Stimulated activated CD8-positive, alpha-beta memory T cell treated with anti-CD3 and anti-CD28 coated beads, Interleukin-2, amount 100 ng/mL, for 48 hours (primary cell): Measurements from ENCODE around the gene C17orf67.

Source experiments
- DNase-seq, 2 donors: peaks; one replicate each; pipeline ENCODE4 v3.0.0-alpha.2; 2020; ENCODE audit warnings: low read depth in 2 of 2

Gene C17orf67, protein sequence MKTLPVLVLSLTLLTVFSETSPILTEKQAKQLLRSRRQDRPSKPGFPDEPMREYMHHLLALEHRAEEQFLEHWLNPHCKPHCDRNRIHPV

GRCh38 chr17:56833809-56834379, at the start of gene C17orf67, which contains the start of gene DGKE:
TSS of gene C17orf67 (minus strand) at chr17:56833920. CDS start at chr17:56815810, 18,110 bp downstream.
TSS of gene DGKE (plus strand) at chr17:56834151. CDS start at chr17:56834796, 645 bp downstream.
- DNase-seq: peak; percentile 98 to 99

DNA sequence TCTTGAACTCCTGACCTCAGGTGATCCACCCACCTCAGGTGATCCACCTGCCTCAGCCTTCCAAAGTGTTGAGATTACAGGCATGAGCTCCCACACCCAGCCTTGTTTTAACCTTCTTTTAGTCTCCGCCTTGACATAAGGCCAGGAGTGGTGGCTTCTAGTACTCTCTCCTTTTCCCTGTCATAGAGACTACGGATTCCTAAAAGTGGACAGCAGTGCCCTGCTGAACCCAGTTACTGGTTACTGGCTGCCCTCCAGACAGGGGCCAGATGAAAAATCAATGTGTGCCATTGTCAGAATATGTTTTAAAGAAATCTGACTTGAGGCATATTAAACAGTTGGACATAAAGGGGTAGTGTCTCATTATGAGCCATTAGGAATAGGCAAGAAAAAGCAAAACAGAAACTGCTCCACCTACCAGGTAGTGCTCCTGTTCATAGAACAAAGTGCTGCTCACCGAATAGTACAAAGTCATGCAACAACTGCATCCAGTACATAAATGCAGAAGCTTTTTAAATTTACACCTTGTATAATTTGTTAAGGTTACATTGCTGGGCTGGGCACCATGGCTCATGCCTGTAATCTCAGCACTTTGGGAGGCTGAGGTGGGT, 48.1 kb upstream of the C17orf67 start:
- no peak for DNase-seq

DNA sequence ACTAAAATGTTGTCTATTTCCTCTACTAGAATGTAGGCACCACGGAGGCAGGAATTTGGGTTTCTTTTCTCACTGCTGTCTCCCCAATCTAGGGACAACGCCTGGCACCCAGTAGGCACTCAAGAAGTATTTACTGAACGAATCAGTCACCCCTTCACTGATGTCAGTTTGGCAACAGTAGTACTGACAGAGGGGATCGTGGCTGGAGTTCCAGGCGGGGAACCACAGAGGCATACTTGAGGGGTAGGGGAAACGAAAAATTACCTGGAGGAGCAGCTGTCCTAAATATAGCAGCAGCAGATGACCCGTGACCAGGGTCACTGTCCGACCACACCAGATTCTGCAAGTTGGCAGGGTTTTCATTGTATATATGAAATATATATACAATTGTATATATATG, 46.9 kb upstream of the C17orf67 start:
- DNase-seq: no peak

- no peak for DNase-seq
Observed at GRCh38 chr17:56880133-56880532, 46.4 kb upstream of the C17orf67 start.

- DNase-seq: no peak
Observed at GRCh38 chr17:56879280-56879679, 45.6 kb upstream of the C17orf67 start.

DNA sequence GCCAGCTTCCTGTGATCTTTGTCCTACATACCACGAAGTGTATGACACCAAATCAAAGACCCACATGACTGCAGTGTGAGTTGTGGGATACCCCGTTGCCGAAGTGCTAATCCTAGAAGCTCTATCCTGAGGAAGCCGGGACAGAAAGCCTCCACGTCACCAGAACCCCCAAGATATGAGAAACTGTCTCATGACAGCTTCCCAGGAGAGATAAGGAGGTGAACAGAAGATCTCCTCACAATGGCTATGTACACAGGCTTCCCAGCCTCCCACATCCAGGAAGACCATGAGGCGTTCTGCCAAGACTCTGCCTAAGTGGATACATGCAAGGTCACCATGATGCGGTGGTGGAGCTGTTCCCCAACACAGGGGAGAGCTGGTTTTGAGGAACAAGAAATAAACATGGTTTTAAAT, 43.1 kb upstream of the C17orf67 start:
- DNase-seq: no peak

- no peak for DNase-seq
Observed at GRCh38 chr17:56870081-56870651, 36.4 kb upstream of the C17orf67 start.

DNA sequence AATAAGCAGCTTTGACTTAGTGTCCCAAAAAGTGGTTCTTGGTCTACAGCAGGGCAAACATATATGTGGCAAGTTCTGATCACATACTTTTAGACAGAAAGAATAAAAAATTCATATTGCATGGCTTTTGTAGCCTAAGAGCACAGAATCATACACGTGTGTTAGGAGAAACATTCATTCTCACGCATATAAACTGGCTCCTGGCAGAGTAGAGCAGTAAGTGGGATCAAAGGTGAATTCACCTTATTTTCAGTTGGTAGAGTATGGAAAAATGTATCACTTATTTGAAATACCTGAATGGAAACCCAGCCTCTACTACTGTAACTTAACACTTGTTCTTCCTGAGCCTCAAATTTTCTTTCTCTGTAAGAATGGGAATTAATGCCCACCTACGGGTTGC, 35.0 kb upstream of the C17orf67 start:
- no peak for DNase-seq

GRCh38 chr17:56867948-56868376, 34.2 kb upstream of the C17orf67 start:
- DNase-seq: no peak

DNA sequence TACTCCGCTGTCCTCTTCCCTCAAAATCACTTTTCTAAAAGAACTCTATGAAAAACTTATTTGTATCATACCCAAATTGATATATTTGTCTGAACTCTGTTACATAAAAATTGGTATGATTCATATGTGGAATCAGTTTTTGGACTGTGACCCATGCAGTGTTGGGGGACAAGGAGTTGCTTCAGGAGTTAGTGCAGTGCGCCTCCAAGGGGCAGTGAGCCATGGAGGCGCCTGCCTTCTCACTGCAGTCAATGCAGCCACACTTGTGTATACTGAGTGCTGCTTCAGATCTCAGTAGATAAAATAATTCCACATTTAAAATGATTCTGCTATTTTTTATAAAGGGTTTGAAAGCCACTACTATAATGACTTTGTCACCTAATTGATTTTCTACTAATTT, 32.8 kb upstream of the C17orf67 start:
- DNase-seq: no peak

GRCh38 chr17:56866076-56866475, 32.4 kb upstream of the C17orf67 start:
- DNase-seq: no peak

GRCh38 chr17:56863974-56864373, 30.3 kb upstream of the C17orf67 start:
- DNase-seq: no peak

GRCh38 chr17:56861899-56862298, 28.2 kb upstream of the C17orf67 start:
- DNase-seq: no peak

DNA sequence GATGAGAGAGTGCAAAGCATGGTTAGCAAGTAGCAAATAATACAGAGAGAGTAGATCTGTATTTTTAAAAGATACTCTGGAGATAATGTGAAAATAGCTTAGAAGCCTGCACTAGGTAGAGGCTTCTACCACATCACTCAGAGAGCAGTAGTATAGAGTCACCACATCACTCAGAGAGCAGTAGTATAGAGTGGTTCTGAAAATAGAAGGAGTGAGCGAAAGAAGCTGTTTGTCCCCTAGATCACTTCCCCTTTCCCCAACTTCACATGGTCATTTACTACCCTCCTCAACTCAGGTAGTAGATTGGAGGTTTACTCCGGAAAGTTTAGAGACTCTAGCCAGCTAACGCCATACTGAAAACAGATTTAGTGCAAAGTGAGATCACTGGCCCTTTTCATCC, 17.3 kb upstream of the C17orf67 start:
- DNase-seq: no peak

- DNase-seq: no peak
Observed at GRCh38 chr17:56850591-56850990, 16.9 kb upstream of the C17orf67 start.

DNA sequence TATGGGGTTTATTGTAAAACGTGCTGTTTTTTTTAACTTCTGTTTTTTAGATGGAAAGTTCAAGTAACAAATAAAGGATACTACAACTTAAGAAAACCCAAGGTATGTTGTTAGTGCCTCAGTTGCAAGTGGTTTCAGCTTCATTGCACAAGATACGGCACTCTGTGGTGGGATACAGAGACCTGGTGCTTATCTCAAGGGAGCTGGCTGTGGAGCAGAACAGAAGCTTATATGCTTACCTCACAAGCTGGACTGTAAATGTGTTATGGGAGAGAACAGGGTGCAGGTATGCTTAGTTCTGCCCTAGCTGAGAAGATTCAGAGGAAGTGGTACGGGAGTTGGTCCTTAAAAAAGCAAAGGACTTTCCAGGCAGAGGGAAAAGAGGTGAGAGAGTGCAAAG, 15.4 kb upstream of the C17orf67 start:
- no peak for DNase-seq

GRCh38 chr17:56847106-56847505, 13.4 kb upstream of the C17orf67 start:
- DNase-seq: no peak

DNA sequence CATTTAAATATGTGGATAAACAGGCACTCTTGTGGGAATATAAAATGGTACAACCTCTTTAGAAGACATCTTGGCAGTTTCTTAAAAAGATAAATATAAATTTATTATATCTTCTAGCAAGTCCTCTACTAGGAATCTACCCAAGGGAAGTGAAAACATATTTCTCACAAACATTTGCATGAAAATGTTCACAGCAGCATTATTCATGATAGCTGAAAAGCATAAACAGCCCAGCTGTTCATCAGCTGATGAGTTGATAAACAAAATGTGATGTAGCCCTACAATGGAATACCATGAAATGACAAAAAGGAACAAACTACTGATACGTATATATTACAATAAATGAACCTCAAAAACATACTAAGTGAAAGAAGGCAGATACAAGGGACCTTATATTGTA, 12.2 kb upstream of the C17orf67 start:
- no peak for DNase-seq

DNA sequence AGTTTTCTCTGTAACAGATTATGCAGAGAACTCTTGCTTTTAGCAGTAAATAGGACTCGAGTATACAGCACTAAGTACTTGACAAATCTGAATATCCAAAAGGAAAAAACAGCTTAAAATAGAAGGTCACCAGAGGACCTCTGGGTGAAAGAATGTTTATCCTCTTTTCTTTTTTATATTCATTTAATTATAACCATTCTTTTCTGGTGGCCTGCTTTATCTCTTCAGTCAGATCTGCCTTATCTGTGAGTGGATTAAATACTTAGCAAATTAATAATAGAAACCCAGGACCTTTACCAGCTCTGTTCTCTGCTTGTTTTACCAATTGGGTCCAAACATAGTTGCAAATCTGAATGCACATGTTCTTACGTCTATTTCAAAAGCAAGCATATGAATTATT, 8.9 kb upstream of the C17orf67 start:
- no peak for DNase-seq

- DNase-seq: no peak
Observed at GRCh38 chr17:56838687-56839086, 5.0 kb upstream of the C17orf67 start.

DNA sequence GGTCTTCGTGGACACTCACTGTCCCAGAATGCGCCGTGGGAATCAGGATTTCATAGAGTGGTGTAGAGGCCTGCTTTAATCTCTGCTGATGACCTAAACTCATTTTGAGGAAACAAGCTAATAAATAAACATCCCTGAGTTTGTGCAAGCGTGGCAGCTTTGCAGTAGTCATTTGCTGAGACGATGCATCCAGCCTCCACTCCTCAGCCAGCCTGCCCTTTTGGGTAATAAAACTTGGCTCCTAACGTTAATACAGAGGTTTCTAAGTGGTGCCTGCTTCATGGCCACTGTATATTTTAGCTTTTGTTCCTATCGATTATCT, 1.5 kb upstream of the C17orf67 start:
- DNase-seq: no peak

DNA sequence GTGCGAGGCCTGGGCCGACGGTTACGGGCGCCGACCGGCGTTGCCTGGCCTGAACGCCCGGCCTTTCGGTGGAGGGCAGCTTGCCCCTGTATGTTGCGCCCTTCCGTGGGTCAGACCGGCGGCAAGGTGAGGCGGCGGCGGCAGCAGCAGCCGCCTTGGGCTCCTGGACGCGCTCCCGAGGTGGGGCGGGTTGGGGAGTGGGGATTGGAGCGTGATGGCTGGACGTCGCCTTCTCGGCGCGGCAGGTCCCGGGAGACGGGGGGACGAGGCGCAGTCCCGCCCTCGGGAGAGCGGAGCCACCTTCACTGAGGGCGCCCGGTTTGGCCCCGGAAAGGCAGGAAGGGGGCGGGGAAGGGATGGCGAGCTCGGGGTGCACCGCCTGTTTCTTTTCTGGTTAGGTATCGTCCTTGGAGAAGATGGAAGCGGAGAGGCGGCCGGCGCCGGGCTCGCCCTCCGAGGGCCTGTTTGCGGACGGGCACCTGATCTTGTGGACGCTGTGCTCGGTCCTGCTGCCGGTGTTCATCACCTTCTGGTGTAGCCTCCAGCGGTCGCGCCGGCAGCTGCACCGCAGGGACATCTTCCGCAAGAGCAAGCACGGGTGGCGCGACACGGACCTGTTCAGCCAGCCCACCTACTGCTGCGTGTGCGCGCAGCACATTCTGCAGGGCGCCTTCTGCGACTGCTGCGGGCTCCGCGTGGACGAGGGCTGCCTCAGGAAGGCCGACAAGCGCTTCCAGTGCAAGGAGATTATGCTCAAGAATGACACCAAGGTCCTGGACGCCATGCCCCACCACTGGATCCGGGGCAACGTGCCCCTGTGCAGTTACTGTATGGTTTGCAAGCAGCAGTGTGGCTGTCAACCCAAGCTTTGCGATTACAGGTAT, 902 bp upstream of the C17orf67 start:
- peak; percentile 55 for DNase-seq
